Measurements from ENCODE around the gene CEP128.
A peak's percentile ranks its signal among the peaks of the same experiment; 100 is the strongest.

The CEP128 gene

DNA sequence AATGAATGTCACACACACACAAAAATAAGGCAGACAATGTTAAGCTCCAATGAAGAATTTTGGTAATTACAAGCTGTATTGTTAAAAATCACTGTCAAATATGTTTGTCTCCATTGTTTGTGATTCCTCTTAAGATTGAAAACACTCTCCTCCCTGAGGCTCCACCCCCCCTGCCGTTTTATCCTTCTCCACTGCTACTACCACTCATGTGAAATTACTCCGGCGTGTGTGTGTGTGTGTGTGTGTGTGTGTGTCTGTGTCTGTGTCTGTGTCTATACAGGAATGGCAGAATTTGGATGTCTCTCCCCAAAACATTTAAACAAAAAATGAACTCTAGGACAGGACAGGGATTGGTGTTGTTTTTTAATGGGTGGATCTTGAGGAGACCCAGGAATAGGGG, 365.1 kb downstream of the CEP128 start:
- no peaks in the 10 kb centered on the region for H3K36me3 ChIP-seq (ENCODE audit: control insufficient read depth in 1 of 2, insufficient read depth in 2 of 2, low read length in 2 of 2)
- no peaks in the 10 kb centered on the region for H3K27me3 ChIP-seq (ENCODE audit: insufficient read depth, low read length)
- no peak overlapping the region for H2BK12ac ChIP-seq (ENCODE audit: low read length)
- no peak overlapping the region for H3K14ac ChIP-seq (ENCODE audit: low read length)
- H3K4me3 ChIP-seq (ENCODE audit: low read depth, low read length): no peak overlapping the region
- no peak overlapping the region for H3K27ac ChIP-seq (ENCODE audit: low read depth, low read length)
- H3K79me2 ChIP-seq (ENCODE audit: control insufficient read depth, insufficient read depth, low read length, poor library complexity): no peaks in the 10 kb centered on the region
- no CpG with 5 or more reads among the region's 3 CpGs for WGBS (ENCODE audit: extremely low coverage, insufficient coverage, insufficient read length)
- H2AFZ ChIP-seq (ENCODE audit: insufficient read depth, low read length, poor library complexity): no peak overlapping the region
- no peak overlapping the region for H3K4me2 ChIP-seq (ENCODE audit: low read length)
- no peak overlapping the region for H4K91ac ChIP-seq (ENCODE audit: low read depth, low read length)
- no peak overlapping the region for H4K8ac ChIP-seq (ENCODE audit: low read depth, low read length)
- no peaks in the 10 kb centered on the region for H3K4me1 ChIP-seq (ENCODE audit: control insufficient read depth in 1 of 2, insufficient read depth in 2 of 2, low read length in 2 of 2)
- H3K4ac ChIP-seq (ENCODE audit: low read depth, low read length): no peak overlapping the region
- H3K9me3 ChIP-seq (ENCODE audit: insufficient read depth, low read depth, low read length): no peaks in the 10 kb centered on the region
- no peak overlapping the region for H3K18ac ChIP-seq (ENCODE audit: low read length)
- H3K79me1 ChIP-seq (ENCODE audit: low read length): no peaks in the 10 kb centered on the region
- no peak overlapping the region for H3K9ac ChIP-seq (ENCODE audit: low read length)
- H2BK5ac ChIP-seq (ENCODE audit: low read depth, low read length, poor library complexity): no peak overlapping the region
- H2BK120ac ChIP-seq (ENCODE audit: insufficient read depth, low read length, poor library complexity): no peak overlapping the region
- H2AK5ac ChIP-seq (ENCODE audit: low read length): no peak overlapping the region
- DNase-seq: no peak
- H4K12ac ChIP-seq (ENCODE audit: low read depth, low read length): no peak overlapping the region
- H3K23ac ChIP-seq (ENCODE audit: low read length): no peak overlapping the region

- Histone ChIP-seq H2BK120ac (ENCODE audit: insufficient read depth, low read length, poor library complexity) (no peak overlapping the region), H3K4ac (ENCODE audit: low read depth, low read length) (no peak overlapping the region), H3K79me1 (ENCODE audit: low read length) (no peaks in the 10 kb centered on the region), H4K8ac (ENCODE audit: low read depth, low read length) (no peak overlapping the region), H3K79me2 (ENCODE audit: control insufficient read depth, insufficient read depth, low read length, poor library complexity) (no peaks in the 10 kb centered on the region), H3K9me3 (ENCODE audit: insufficient read depth, low read depth, low read length) (no peaks in the 10 kb centered on the region), H2AK5ac (ENCODE audit: low read length) (no peak overlapping the region), H3K18ac (ENCODE audit: low read length) (no peak overlapping the region), H2BK5ac (ENCODE audit: low read depth, low read length, poor library complexity) (no peak overlapping the region), H3K4me3 (ENCODE audit: low read depth, low read length) (no peak overlapping the region), H3K23ac (ENCODE audit: low read length) (no peak overlapping the region), H3K14ac (ENCODE audit: low read length) (no peak overlapping the region), H4K12ac (ENCODE audit: low read depth, low read length) (no peak overlapping the region), H3K27me3 (ENCODE audit: insufficient read depth, low read length) (no peaks in the 10 kb centered on the region), H2AFZ (ENCODE audit: insufficient read depth, low read length, poor library complexity) (no peak overlapping the region), H4K91ac (ENCODE audit: low read depth, low read length) (no peak overlapping the region), H3K4me1 (ENCODE audit: control insufficient read depth in 1 of 2, insufficient read depth in 2 of 2, low read length in 2 of 2) (no peaks in the 10 kb centered on the region), H3K9ac (ENCODE audit: low read length) (no peak overlapping the region), H2BK12ac (ENCODE audit: low read length) (no peak overlapping the region), H3K27ac (ENCODE audit: low read depth, low read length) (no peak overlapping the region), H3K36me3 (ENCODE audit: control insufficient read depth in 1 of 2, insufficient read depth in 2 of 2, low read length in 2 of 2) (no peaks in the 10 kb centered on the region), H3K4me2 (ENCODE audit: low read length) (no peak overlapping the region)
- DNase-seq: no peak
- no CpG with 5 or more reads among the region's 2 CpGs for WGBS (ENCODE audit: extremely low coverage, insufficient coverage, insufficient read length)
Observed at GRCh38 chr14:80575763-80576162, 365.8 kb downstream of the CEP128 start.

- Histone ChIP-seq H3K36me3 (ENCODE audit: control insufficient read depth in 1 of 2, insufficient read depth in 2 of 2, low read length in 2 of 2) (no peaks in the 10 kb centered on the region), H2AFZ (ENCODE audit: insufficient read depth, low read length, poor library complexity) (no peak overlapping the region), H2BK5ac (ENCODE audit: low read depth, low read length, poor library complexity) (no peak overlapping the region), H3K4me2 (ENCODE audit: low read length) (no peak overlapping the region), H4K91ac (ENCODE audit: low read depth, low read length) (no peak overlapping the region), H3K27ac (ENCODE audit: low read depth, low read length) (no peak overlapping the region), H3K14ac (ENCODE audit: low read length) (no peak overlapping the region), H3K4ac (ENCODE audit: low read depth, low read length) (no peak overlapping the region), H3K9me3 (ENCODE audit: insufficient read depth, low read depth, low read length) (no peaks in the 10 kb centered on the region), H3K9ac (ENCODE audit: low read length) (no peak overlapping the region), H3K79me2 (ENCODE audit: control insufficient read depth, insufficient read depth, low read length, poor library complexity) (no peaks in the 10 kb centered on the region), H3K18ac (ENCODE audit: low read length) (no peak overlapping the region), H3K79me1 (ENCODE audit: low read length) (peaks cover 1% of the 10 kb centered on the region), H4K12ac (ENCODE audit: low read depth, low read length) (no peak overlapping the region), H2BK12ac (ENCODE audit: low read length) (no peak overlapping the region), H2BK120ac (ENCODE audit: insufficient read depth, low read length, poor library complexity) (no peak overlapping the region), H3K4me1 (ENCODE audit: control insufficient read depth in 1 of 2, insufficient read depth in 2 of 2, low read length in 2 of 2) (peaks cover 0 to 6% of the 10 kb centered on the region in 2 experiments), H3K4me3 (ENCODE audit: low read depth, low read length) (no peak overlapping the region), H3K23ac (ENCODE audit: low read length) (no peak overlapping the region), H4K8ac (ENCODE audit: low read depth, low read length) (no peak overlapping the region), H3K27me3 (ENCODE audit: insufficient read depth, low read length) (no peaks in the 10 kb centered on the region), H2AK5ac (ENCODE audit: low read length) (no peak overlapping the region)
- peak in 1 of 2 donors; percentile 74 for DNase-seq
- no CpG with 5 or more reads among the region's 6 CpGs for WGBS (ENCODE audit: extremely low coverage, insufficient coverage, insufficient read length)
Observed at GRCh38 chr14:80572666-80573065, 368.9 kb downstream of the CEP128 start.

- H2BK120ac ChIP-seq (ENCODE audit: insufficient read depth, low read length, poor library complexity): no peak overlapping the region
- no peak overlapping the region for H2AK5ac ChIP-seq (ENCODE audit: low read length)
- no peak overlapping the region for H4K91ac ChIP-seq (ENCODE audit: low read depth, low read length)
- no peak overlapping the region for H3K4ac ChIP-seq (ENCODE audit: low read depth, low read length)
- no peak overlapping the region for H3K4me2 ChIP-seq (ENCODE audit: low read length)
- H3K4me3 ChIP-seq (ENCODE audit: low read depth, low read length): no peak overlapping the region
- no peak overlapping the region for H3K9ac ChIP-seq (ENCODE audit: low read length)
- H3K27me3 ChIP-seq (ENCODE audit: insufficient read depth, low read length): no peaks in the 10 kb centered on the region
- H2BK5ac ChIP-seq (ENCODE audit: low read depth, low read length, poor library complexity): no peak overlapping the region
- no peak overlapping the region for H2AFZ ChIP-seq (ENCODE audit: insufficient read depth, low read length, poor library complexity)
- peaks cover 0 to 7% of the 10 kb centered on the region in 2 experiments for H3K4me1 ChIP-seq (ENCODE audit: control insufficient read depth in 1 of 2, insufficient read depth in 2 of 2, low read length in 2 of 2)
- no CpG with 5 or more reads among the region's 3 CpGs for WGBS (ENCODE audit: extremely low coverage, insufficient coverage, insufficient read length)
- no peak overlapping the region for H4K8ac ChIP-seq (ENCODE audit: low read depth, low read length)
- DNase-seq: peak in 1 of 2 donors; percentile 37
- no peaks in the 10 kb centered on the region for H3K79me2 ChIP-seq (ENCODE audit: control insufficient read depth, insufficient read depth, low read length, poor library complexity)
- H3K9me3 ChIP-seq (ENCODE audit: insufficient read depth, low read depth, low read length): no peaks in the 10 kb centered on the region
- H4K12ac ChIP-seq (ENCODE audit: low read depth, low read length): no peak overlapping the region
- H3K27ac ChIP-seq (ENCODE audit: low read depth, low read length): no peak overlapping the region
- peaks cover 6% of the 10 kb centered on the region for H3K79me1 ChIP-seq (ENCODE audit: low read length)
- H3K18ac ChIP-seq (ENCODE audit: low read length): no peak overlapping the region
- H3K36me3 ChIP-seq (ENCODE audit: control insufficient read depth in 1 of 2, insufficient read depth in 2 of 2, low read length in 2 of 2): no peaks in the 10 kb centered on the region
- H3K23ac ChIP-seq (ENCODE audit: low read length): no peak overlapping the region
- no peak overlapping the region for H3K14ac ChIP-seq (ENCODE audit: low read length)
- no peak overlapping the region for H2BK12ac ChIP-seq (ENCODE audit: low read length)
Observed at GRCh38 chr14:80570930-80571298, 370.6 kb downstream of the CEP128 start.
